Measurements from ENCODE around the gene LRRC42.

The LRRC42 gene

DNA sequence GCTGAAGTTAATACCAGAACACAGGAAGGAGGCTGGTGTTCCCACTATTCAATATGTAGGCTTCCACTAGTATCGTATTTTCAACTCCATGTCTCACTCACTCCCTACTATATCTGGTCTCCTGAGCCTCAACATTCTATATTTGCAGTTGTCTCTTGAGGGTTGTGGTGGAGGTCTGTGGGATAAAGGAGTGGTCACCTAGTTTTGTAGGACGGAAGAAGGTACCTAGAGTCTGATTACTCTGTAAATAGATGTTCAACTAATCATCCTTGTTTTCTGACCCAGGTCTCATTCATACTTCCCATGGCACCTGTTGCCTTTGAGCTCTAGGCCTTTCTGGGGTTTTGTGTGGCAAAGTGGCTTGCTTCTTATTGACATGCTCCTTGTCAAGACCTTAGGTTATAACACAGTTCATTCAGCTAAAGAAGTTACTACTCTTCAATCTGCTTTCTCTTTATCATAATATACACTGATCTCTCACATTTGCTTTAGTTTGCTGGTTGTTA lies 18.7 kb upstream of the LRRC42 start:
- H3K4me2 ChIP-seq (ENCODE audit: low read depth, low read length, poor library complexity, severe bottlenecking): no peak overlapping the region
- H3K9ac ChIP-seq (ENCODE audit: low read length): no peak overlapping the region
- no peaks in the 10 kb centered on the region for H3K9me2 ChIP-seq (replicated peaks; ENCODE audit: insufficient read depth, low read length)
- H3K27ac ChIP-seq (ENCODE audit: low read depth, low read length): no peak overlapping the region
- no peaks in the 10 kb centered on the region for H3K79me2 ChIP-seq (ENCODE audit: insufficient read depth, low read length)
- H3K4me3 ChIP-seq (ENCODE audit: insufficient read depth, low read length, poor library complexity, severe bottlenecking): no peak overlapping the region
- H3K9me3 ChIP-seq (ENCODE audit: insufficient read depth, low read length): no peaks in the 10 kb centered on the region
- H2AFZ ChIP-seq (ENCODE audit: low read depth, low read length, severe bottlenecking): no peak overlapping the region
- H4K20me1 ChIP-seq (ENCODE audit: low read depth, low read length): no peaks in the 10 kb centered on the region
- H3K27me3 ChIP-seq (ENCODE audit: low read length): no peaks in the 10 kb centered on the region
- H3K36me3 ChIP-seq (ENCODE audit: low read length): peaks cover 25% of the 10 kb centered on the region
- no peaks in the 10 kb centered on the region for H3F3A ChIP-seq (ENCODE audit: insufficient read depth)
- no peak for TF ChIP-seq EZH2phosphoT487 (conservative IDR thresholded peaks at IDR 0.05; ENCODE audit: low read length)
- no peak for TF ChIP-seq CTCF (IDR thresholded peaks at IDR 0.05; ENCODE audit: insufficient read depth, low read length, poor library complexity, severe bottlenecking)

DNA sequence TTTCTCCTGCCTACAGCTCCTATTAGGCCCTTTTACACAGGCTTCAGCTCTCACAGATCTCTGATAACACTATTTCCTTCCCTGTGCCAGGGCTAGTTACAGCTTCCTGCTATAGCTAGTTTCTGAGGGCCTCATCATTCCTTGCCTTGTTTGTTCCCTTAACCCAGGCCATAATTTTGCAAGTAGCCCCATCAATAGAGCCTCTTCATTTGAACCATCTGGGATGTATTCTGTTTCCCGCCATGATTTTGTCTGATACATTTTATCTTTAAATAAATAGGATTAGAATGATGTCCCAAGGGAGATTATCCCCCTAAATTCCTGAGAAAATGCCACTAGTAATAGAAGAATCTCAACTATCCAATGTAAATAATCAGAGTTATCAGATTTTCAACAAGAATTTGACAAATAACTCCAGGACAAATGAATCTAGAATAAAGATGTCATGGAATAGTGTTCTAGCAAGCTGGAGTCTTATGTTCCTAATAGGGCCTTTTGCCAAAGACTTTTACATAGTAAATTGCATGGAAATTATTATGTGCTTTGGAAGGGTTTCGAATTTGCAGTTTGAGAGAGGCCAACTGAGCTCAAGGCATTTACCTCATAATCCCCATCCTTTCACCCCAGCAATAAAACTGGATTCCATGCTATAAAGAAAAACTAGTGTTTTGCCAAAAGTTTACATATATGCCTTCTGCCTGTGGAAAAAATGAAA lies 16.7 kb upstream of the LRRC42 start:
- no peaks in the 10 kb centered on the region for H3K27me3 ChIP-seq (ENCODE audit: low read length)
- H3K9ac ChIP-seq (ENCODE audit: low read length): no peak overlapping the region
- H3K4me2 ChIP-seq (ENCODE audit: low read depth, low read length, poor library complexity, severe bottlenecking): no peak overlapping the region
- no peaks in the 10 kb centered on the region for H4K20me1 ChIP-seq (ENCODE audit: low read depth, low read length)
- no peaks in the 10 kb centered on the region; the same call in 1 of the 2 replicates for H3K79me2 ChIP-seq (ENCODE audit: insufficient read depth, low read length)
- H3K9me2 ChIP-seq (replicated peaks; ENCODE audit: insufficient read depth, low read length): no peaks in the 10 kb centered on the region
- H3K4me3 ChIP-seq (ENCODE audit: insufficient read depth, low read length, poor library complexity, severe bottlenecking): no peak overlapping the region
- H3K36me3 ChIP-seq (ENCODE audit: low read length): peaks cover 25% of the 10 kb centered on the region
- TF ChIP-seq CTCF (IDR thresholded peaks at IDR 0.05; ENCODE audit: insufficient read depth, low read length, poor library complexity, severe bottlenecking) (no peak), EZH2phosphoT487 (conservative IDR thresholded peaks at IDR 0.05; ENCODE audit: low read length) (no peak)
- no peak overlapping the region for H2AFZ ChIP-seq (ENCODE audit: low read depth, low read length, severe bottlenecking)
- H3F3A ChIP-seq (ENCODE audit: insufficient read depth): no peaks in the 10 kb centered on the region
- no peak overlapping the region for H3K27ac ChIP-seq (ENCODE audit: low read depth, low read length)
- H3K9me3 ChIP-seq (ENCODE audit: insufficient read depth, low read length): peaks cover 5% of the 10 kb centered on the region; the same call in 1 of the 2 replicates

DNA sequence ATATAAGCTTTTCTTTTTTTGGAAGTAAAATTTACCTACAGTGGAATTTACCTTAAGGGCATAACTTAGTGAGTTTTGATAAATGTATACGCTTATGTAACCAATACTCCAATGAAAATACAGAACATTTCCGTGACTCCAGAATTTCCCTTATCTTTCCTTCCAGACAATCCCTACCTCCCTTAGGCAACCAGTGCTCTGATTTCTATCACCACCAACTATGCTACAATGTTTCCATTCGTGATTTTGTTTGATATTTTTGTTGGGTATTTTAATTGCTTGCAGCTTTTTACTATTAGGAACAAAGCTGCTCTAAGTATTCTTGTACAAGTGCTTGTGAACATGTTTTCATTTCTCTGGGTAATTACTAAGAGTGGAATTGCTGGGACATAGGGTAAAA lies 15.2 kb upstream of the LRRC42 start:
- Histone ChIP-seq H3K36me3 (ENCODE audit: low read length) (peaks cover 37% of the 10 kb centered on the region), H3K27ac (ENCODE audit: low read depth, low read length) (no peak overlapping the region), H2AFZ (ENCODE audit: low read depth, low read length, severe bottlenecking) (no peak overlapping the region), H4K20me1 (ENCODE audit: low read depth, low read length) (no peaks in the 10 kb centered on the region), H3K9me2 (replicated peaks; ENCODE audit: insufficient read depth, low read length) (no peaks in the 10 kb centered on the region), H3K9me3 (ENCODE audit: insufficient read depth, low read length) (peaks cover 15% of the 10 kb centered on the region; the same call in 1 of the 2 replicates), H3K9ac (ENCODE audit: low read length) (no peak overlapping the region), H3K4me2 (ENCODE audit: low read depth, low read length, poor library complexity, severe bottlenecking) (no peak overlapping the region), H3K27me3 (ENCODE audit: low read length) (no peaks in the 10 kb centered on the region), H3K4me3 (ENCODE audit: insufficient read depth, low read length, poor library complexity, severe bottlenecking) (no peak overlapping the region), H3F3A (ENCODE audit: insufficient read depth) (no peaks in the 10 kb centered on the region), H3K79me2 (ENCODE audit: insufficient read depth, low read length) (peaks cover 6% of the 10 kb centered on the region; the same call in 1 of the 2 replicates)
- TF ChIP-seq EZH2phosphoT487 (conservative IDR thresholded peaks at IDR 0.05; ENCODE audit: low read length) (no peak), CTCF (IDR thresholded peaks at IDR 0.05; ENCODE audit: insufficient read depth, low read length, poor library complexity, severe bottlenecking) (no peak)

Data from SU-DHL-6 (cell line).